BLaER1 treated with 17β-estradiol and CSF1 and Interleukin-3, amounts not matched to agents 10 nM and 100 nM (cell line): ENCODE results near the gene ZNF532.

Source experiments
- H3K27ac ChIP-seq, 11 experiments: shearing (Covaris generic); formaldehyde crosslinking; 2 replicates each; pipeline ENCODE4 v1.8.1; 2022
- H3K27me3 ChIP-seq, 11 experiments: shearing (Covaris generic); formaldehyde crosslinking; 2 replicates each; pipeline ENCODE4 v1.8.1; 2022
- H3K36me3 ChIP-seq, 11 experiments: shearing (Covaris generic); formaldehyde crosslinking; 2 replicates each; pipeline ENCODE4 v1.8.1; 2022
- H3K4me1 ChIP-seq, 10 experiments: shearing (Covaris generic); formaldehyde crosslinking; 2 replicates each; pipeline ENCODE4 v1.8.1; 2022
- H3K4me2 ChIP-seq, 11 experiments: shearing (Covaris generic); formaldehyde crosslinking; 2 replicates each; pipeline ENCODE4 v1.8.1; 2022
- H3K4me3 ChIP-seq, 10 experiments: shearing (Covaris generic); formaldehyde crosslinking; 2 replicates each; pipeline ENCODE4 v1.8.1; 2022
- H3K9ac ChIP-seq, 11 experiments: shearing (Covaris generic); formaldehyde crosslinking; 2 replicates each; pipeline ENCODE4 v1.8.1; 2022
- H3K9me3 ChIP-seq, 11 experiments: shearing (Covaris generic); formaldehyde crosslinking; replicated peaks in 1 of 11; 2 replicates each; pipeline ENCODE4 v1.8.1; 2022
- H4K20me1 ChIP-seq, 11 experiments: shearing (Covaris generic); formaldehyde crosslinking; 2 replicates each; pipeline ENCODE4 v1.8.1; 2022
- Cebpa-rat ChIP-seq, 11 experiments: shearing (Covaris generic); IDR thresholded peaks; 2 replicates each; pipeline ENCODE4 v1.8.1; 2022

ZNF532 gene

GRCh38 chr18:58870621-58871020 is 5.9 kb downstream of the ZNF532 start:
- no peak for TF ChIP-seq Cebpa-rat (IDR thresholded peaks at IDR 0.05)
- H3K27ac ChIP-seq = no peak overlapping the region
- peaks cover 4 to 26% (median 12%) of the 10 kb centered on the region in 11 experiments; a peak in 21 of 22 replicates for H3K27me3 ChIP-seq
- no peak overlapping the region for H3K4me2 ChIP-seq
- H4K20me1 ChIP-seq = no peaks in the 10 kb centered on the region; a peak in 1 of 22 replicates
- H3K9me3 ChIP-seq = peaks cover 0 to 11% (median 8%) of the 10 kb centered on the region in 11 experiments; a peak in 11 of 22 replicates
- no peaks in the 10 kb centered on the region for H3K36me3 ChIP-seq
- H3K4me3 ChIP-seq = no peak overlapping the region
- H3K4me1 ChIP-seq = no peaks in the 10 kb centered on the region
- H3K9ac ChIP-seq = no peak overlapping the region

GRCh38 chr18:58871514-58872420 is 7.1 kb downstream of the ZNF532 start:
- no peaks in the 10 kb centered on the region for H3K36me3 ChIP-seq
- H3K27me3 ChIP-seq = peaks cover 0 to 16% (median 7%) of the 10 kb centered on the region in 11 experiments; a peak in 7 of 22 replicates
- no peak overlapping the region for H3K27ac ChIP-seq
- no peak overlapping the region for H3K4me3 ChIP-seq
- H3K9ac ChIP-seq = no peak overlapping the region
- H3K9me3 ChIP-seq = peaks cover 0 to 11% (median 8%) of the 10 kb centered on the region in 11 experiments; a peak in 11 of 22 replicates
- H3K4me1 ChIP-seq = no peaks in the 10 kb centered on the region
- TF ChIP-seq Cebpa-rat (IDR thresholded peaks at IDR 0.05) = no peak
- no peaks in the 10 kb centered on the region; a peak in 2 of 22 replicates for H4K20me1 ChIP-seq
- no peak overlapping the region for H3K4me2 ChIP-seq

GRCh38 chr18:58878640-58879039 is 14.0 kb downstream of the ZNF532 start:
- Histone ChIP-seq H3K9ac (no peak overlapping the region), H3K36me3 (no peaks in the 10 kb centered on the region), H4K20me1 (no peaks in the 10 kb centered on the region; a peak in 4 of 22 replicates), H3K4me1 (no peaks in the 10 kb centered on the region; a peak in 1 of 20 replicates), H3K4me2 (no peak overlapping the region), H3K4me3 (no peak overlapping the region), H3K27me3 (peaks cover 4 to 47% (median 12%) of the 10 kb centered on the region in 11 experiments; a peak in 17 of 22 replicates), H3K9me3 (no peaks in the 10 kb centered on the region), H3K27ac (no peak overlapping the region)
- TF ChIP-seq Cebpa-rat (IDR thresholded peaks at IDR 0.05) = no peak

GRCh38 chr18:58881477-58881876 is 16.8 kb downstream of the ZNF532 start:
- TF ChIP-seq Cebpa-rat (IDR thresholded peaks at IDR 0.05) = no peak
- H3K4me3 ChIP-seq = no peak overlapping the region
- no peak overlapping the region for H3K9ac ChIP-seq
- no peak overlapping the region for H3K27ac ChIP-seq
- peaks cover 0 to 4% (median 0%) of the 10 kb centered on the region in 11 experiments; a peak in 7 of 22 replicates for H4K20me1 ChIP-seq
- H3K4me1 ChIP-seq = peaks cover 0 to 7% (median under 1%) of the 10 kb centered on the region in 10 experiments; a peak in 9 of 20 replicates
- H3K36me3 ChIP-seq = no peaks in the 10 kb centered on the region
- no peaks in the 10 kb centered on the region for H3K9me3 ChIP-seq
- H3K4me2 ChIP-seq = no peak overlapping the region
- peaks cover 19 to 75% (median 40%) of the 10 kb centered on the region in 11 experiments; a peak in 20 of 22 replicates for H3K27me3 ChIP-seq

- TF ChIP-seq Cebpa-rat (IDR thresholded peaks at IDR 0.05) = no peak
- peaks cover 0 to 9% (median 3%) of the 10 kb centered on the region in 11 experiments; a peak in 9 of 22 replicates for H4K20me1 ChIP-seq
- peaks cover 19 to 81% (median 45%) of the 10 kb centered on the region in 11 experiments; a peak in 21 of 22 replicates for H3K27me3 ChIP-seq
- H3K4me1 ChIP-seq = peaks cover 4 to 12% (median 6%) of the 10 kb centered on the region in 10 experiments
- H3K4me3 ChIP-seq = no peak overlapping the region
- no peak overlapping the region for H3K9ac ChIP-seq
- H3K9me3 ChIP-seq = no peaks in the 10 kb centered on the region
- H3K36me3 ChIP-seq = no peaks in the 10 kb centered on the region
- H3K27ac ChIP-seq = no peak overlapping the region
- no peak overlapping the region for H3K4me2 ChIP-seq
Observed at GRCh38 chr18:58882044-58882443, 17.4 kb downstream of the ZNF532 start.

GRCh38 chr18:58882686-58883085 is 18.0 kb downstream of the ZNF532 start:
- no peak overlapping the region for H3K4me3 ChIP-seq
- H3K36me3 ChIP-seq = no peaks in the 10 kb centered on the region
- H4K20me1 ChIP-seq = peaks cover 0 to 15% (median 8%) of the 10 kb centered on the region in 11 experiments; a peak in 9 of 22 replicates
- no peak overlapping the region for H3K27ac ChIP-seq
- peaks cover 10 to 19% (median 13%) of the 10 kb centered on the region in 10 experiments for H3K4me1 ChIP-seq
- peaks cover 19 to 84% (median 47%) of the 10 kb centered on the region in 11 experiments; a peak in 21 of 22 replicates for H3K27me3 ChIP-seq
- H3K9ac ChIP-seq = no peak overlapping the region
- no peaks in the 10 kb centered on the region for H3K9me3 ChIP-seq
- TF ChIP-seq Cebpa-rat (IDR thresholded peaks at IDR 0.05) = no peak
- no peak overlapping the region for H3K4me2 ChIP-seq

- H3K4me2 ChIP-seq = no peak overlapping the region
- peaks cover 0 to 18% (median 8%) of the 10 kb centered on the region in 11 experiments; a peak in 10 of 22 replicates for H4K20me1 ChIP-seq
- no peak for TF ChIP-seq Cebpa-rat (IDR thresholded peaks at IDR 0.05)
- H3K9me3 ChIP-seq = no peaks in the 10 kb centered on the region
- H3K27ac ChIP-seq = no peak overlapping the region
- H3K36me3 ChIP-seq = no peaks in the 10 kb centered on the region
- peaks cover 24 to 82% (median 54%) of the 10 kb centered on the region in 11 experiments; a peak in 21 of 22 replicates for H3K27me3 ChIP-seq
- peaks cover 19 to 31% (median 23%) of the 10 kb centered on the region in 10 experiments for H3K4me1 ChIP-seq
- no peak overlapping the region for H3K4me3 ChIP-seq
- H3K9ac ChIP-seq = no peak overlapping the region
Observed at GRCh38 chr18:58884680-58885079, 20.0 kb downstream of the ZNF532 start.

- H3K9ac ChIP-seq = no peak overlapping the region
- TF ChIP-seq Cebpa-rat (IDR thresholded peaks at IDR 0.05) = no peak
- H3K4me2 ChIP-seq = peak overlapping the region in 5 of 11 experiments; percentile 62 to 92 (median 83); a peak in 9 of 22 replicates
- peaks cover 0 to 18% (median 8%) of the 10 kb centered on the region in 11 experiments; a peak in 10 of 22 replicates for H4K20me1 ChIP-seq
- no peaks in the 10 kb centered on the region for H3K36me3 ChIP-seq
- H3K4me1 ChIP-seq = peaks cover 19 to 33% (median 23%) of the 10 kb centered on the region in 10 experiments
- peaks cover 27 to 83% (median 66%) of the 10 kb centered on the region in 11 experiments; a peak in 21 of 22 replicates for H3K27me3 ChIP-seq
- H3K27ac ChIP-seq = peak overlapping the region in 3 of 11 experiments; percentile 52 to 65 (median 56); a peak in 2 of 22 replicates
- H3K4me3 ChIP-seq = no peak overlapping the region
- no peaks in the 10 kb centered on the region for H3K9me3 ChIP-seq
Observed at GRCh38 chr18:58886431-58886830, 21.8 kb downstream of the ZNF532 start.
